ENCODE results near the gene RELCH. TPM values are rescaled to one million over a fixed set of nuclear protein-coding genes. Genes with fewer than 3 reads are reported as not detected.

The RELCH gene
- total and polyA plus RNA-seq, 10 of the 15 experiments (the other 5 are each of a cell fraction or from before 2014, with no cell fraction given) = 3.1 to 23.6 (median 14.5) TPM

DNA sequence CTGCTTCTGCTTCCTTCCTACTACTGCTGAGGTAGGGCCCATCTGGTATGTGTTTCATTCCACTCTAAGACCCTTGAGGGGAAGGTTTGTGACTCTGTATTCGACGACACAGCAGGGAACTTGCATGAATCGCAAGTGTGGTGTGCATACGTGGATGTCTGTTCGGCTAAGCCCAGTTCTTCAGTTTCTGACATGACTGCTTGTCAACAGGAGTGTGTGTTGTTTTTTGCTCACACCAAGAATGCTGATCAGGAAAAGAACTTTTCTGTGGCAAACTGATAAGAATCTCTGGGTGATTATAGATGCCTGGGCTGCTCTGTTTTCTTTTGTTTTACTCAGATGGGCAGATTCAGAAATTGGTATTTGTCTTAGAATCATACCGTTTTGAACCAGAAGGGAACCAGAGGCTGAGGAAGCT is 160.0 kb downstream of the RELCH start:
- no peak overlapping the region for H3K9ac ChIP-seq (ENCODE audit: control insufficient read depth, insufficient read depth, low read length)
- H3K27ac ChIP-seq (ENCODE audit: control insufficient read depth, insufficient read depth) = no peak overlapping the region
- H3K4me3 ChIP-seq = no peak overlapping the region
- H3K4me1 ChIP-seq (ENCODE audit: control insufficient read depth, insufficient read depth, low read length) = no peaks in the 10 kb centered on the region
- no peaks in the 10 kb centered on the region for H3K36me3 ChIP-seq (ENCODE audit: control insufficient read depth in 2 of 2, insufficient read depth in 2 of 2, low read length in 1 of 2)
- ChIA-PET POLR2A (no interaction called here), CTCF (interaction anchor here (0.7 kb wide), 1 partner anchor 12 kb away, joined by 3 read pairs; no protein-coding TSS in a partner anchor), RAD21 (ENCODE audit: unreplicated experiment) (no interaction called here), SMC1A (ENCODE audit: uncharacterized antibody, unreplicated experiment) (no interaction called here)
- no peak overlapping the region for H2AFZ ChIP-seq (ENCODE audit: control insufficient read depth, low read depth, low read length)
- in situ Hi-C loops (cut with MboI) (no loop called here), intact Hi-C loops (cut with micrococcal nuclease; ENCODE audit: unreplicated experiment) (no loop called here)
- BruUV-seq (replicated peaks) = no TSS peak
- no peaks in the 10 kb centered on the region for H3K9me3 ChIP-seq (replicated peaks; ENCODE audit: control insufficient read depth, insufficient read depth, low read length)
- FAIRE-seq (no peak), ATAC-seq (no peak), DNase-seq (ENCODE audit: low read depth, low spot score) (no peak)
- H4K20me1 ChIP-seq (ENCODE audit: control insufficient read depth, insufficient read depth) = no peaks in the 10 kb centered on the region
- TF ChIP-seq FOXK2 (IDR thresholded peaks at IDR 0.05) = no peak
- no peaks in the 10 kb centered on the region for H3K27me3 ChIP-seq (replicated peaks in 1 of 2; ENCODE audit: control insufficient read depth in 2 of 2, insufficient read depth in 2 of 2, low read length in 1 of 2)
- H3K79me2 ChIP-seq (ENCODE audit: control insufficient read depth, insufficient read depth, low read length) = no peaks in the 10 kb centered on the region
- no peak overlapping the region for H3K4me2 ChIP-seq (ENCODE audit: control insufficient read depth, insufficient read depth)
- 59% methylated on average over 6 of the region's 6 CpGs for WGBS (ENCODE audit: insufficient coverage, insufficient replicate concordance, low lambda C conversion rate, missing lambda C conversion rate)

DNA sequence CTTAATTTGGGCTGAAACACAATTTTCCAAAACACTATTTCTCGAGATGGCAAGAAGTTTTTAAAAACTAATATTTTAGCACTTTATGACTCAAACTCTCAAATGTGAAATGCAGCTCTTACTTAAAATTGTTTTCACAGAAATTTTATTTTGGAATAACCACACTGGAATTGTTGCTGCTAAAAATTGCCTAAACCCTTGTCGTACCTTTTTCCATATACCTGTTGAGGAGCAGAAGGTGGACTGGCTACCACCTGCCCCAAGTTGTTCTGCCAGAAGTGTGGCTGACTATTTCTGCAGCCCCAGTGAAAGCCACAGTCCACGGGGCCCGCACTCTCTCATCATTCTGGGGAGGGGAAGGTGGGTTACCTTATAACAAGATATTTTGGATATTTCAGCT is 161.4 kb downstream of the RELCH start:
- Histone ChIP-seq H2AFZ (ENCODE audit: control insufficient read depth, low read depth, low read length) (no peak overlapping the region), H3K27ac (ENCODE audit: control insufficient read depth, insufficient read depth) (no peak overlapping the region), H3K9ac (ENCODE audit: control insufficient read depth, insufficient read depth, low read length) (no peak overlapping the region), H3K4me3 (no peak overlapping the region), H3K4me2 (ENCODE audit: control insufficient read depth, insufficient read depth) (no peak overlapping the region), H3K9me3 (replicated peaks; ENCODE audit: control insufficient read depth, insufficient read depth, low read length) (no peaks in the 10 kb centered on the region), H3K27me3 (replicated peaks in 1 of 2; ENCODE audit: control insufficient read depth in 2 of 2, insufficient read depth in 2 of 2, low read length in 1 of 2) (no peaks in the 10 kb centered on the region), H3K36me3 (ENCODE audit: control insufficient read depth in 2 of 2, insufficient read depth in 2 of 2, low read length in 1 of 2) (no peaks in the 10 kb centered on the region), H4K20me1 (ENCODE audit: control insufficient read depth, insufficient read depth) (no peaks in the 10 kb centered on the region), H3K4me1 (ENCODE audit: control insufficient read depth, insufficient read depth, low read length) (no peaks in the 10 kb centered on the region), H3K79me2 (ENCODE audit: control insufficient read depth, insufficient read depth, low read length) (no peaks in the 10 kb centered on the region)
- no TSS peak for BruUV-seq (replicated peaks)
- ChIA-PET POLR2A (interaction anchor here (0.7 kb wide), 1 partner anchor 816 kb away, joined by 3 read pairs; no protein-coding TSS in a partner anchor), SMC1A (ENCODE audit: uncharacterized antibody, unreplicated experiment) (interaction anchor here (0.7 kb wide), 1 partner anchor 725 kb away, joined by 3 read pairs; no protein-coding TSS in a partner anchor), CTCF (interaction anchor here (0.7 kb wide), 1 partner anchor 217 kb away, joined by 3 read pairs; no protein-coding TSS in a partner anchor), RAD21 (ENCODE audit: unreplicated experiment) (no interaction called here)
- intact Hi-C loops (cut with micrococcal nuclease; ENCODE audit: unreplicated experiment) (no loop called here), in situ Hi-C loops (cut with MboI) (no loop called here)
- ATAC-seq (no peak), DNase-seq (ENCODE audit: low read depth, low spot score) (no peak), FAIRE-seq (no peak)
- TF ChIP-seq CREB1 (IDR thresholded peaks at IDR 0.05; ENCODE audit: low read depth) (no peak), NR2C2 (IDR thresholded peaks at IDR 0.05; ENCODE audit: borderline replicate concordance, control insufficient read depth, insufficient read length, low read depth) (no peak), SP1 (IDR thresholded peaks at IDR 0.05; ENCODE audit: low read depth, low read length) (no peak)
- WGBS (ENCODE audit: insufficient coverage, insufficient replicate concordance, low lambda C conversion rate, missing lambda C conversion rate) = 51% methylated on average over 4 of the region's 4 CpGs
